ENCODE results near the gene LRRC8C. TPM values are rescaled to one million over a fixed set of nuclear protein-coding genes. Genes with fewer than 3 reads are reported as not detected.

The LRRC8C gene
- total and polyA plus RNA-seq, 2 experiments from 2014 or later = 0.70 to 1.5 TPM

- Histone ChIP-seq H4K20me1 (ENCODE audit: insufficient read depth, poor library complexity, severe bottlenecking) (no peaks in the 10 kb centered on the region), H3K4me3 (no peak overlapping the region), H3K27ac (no peak overlapping the region), H3K4me1 (ENCODE audit: insufficient read depth) (no peaks in the 10 kb centered on the region), H2AFZ (no peak overlapping the region), H3K36me3 (replicated peaks; ENCODE audit: insufficient read depth, low read depth) (no peaks in the 10 kb centered on the region), H3K27me3 (no peaks in the 10 kb centered on the region), H3K9me2 (replicated peaks; ENCODE audit: insufficient read depth) (no peaks in the 10 kb centered on the region), H3K9me3 (ENCODE audit: low read depth) (no peaks in the 10 kb centered on the region), H3K4me2 (no peak overlapping the region), H3K79me2 (no peaks in the 10 kb centered on the region)
- TF ChIP-seq EZH2 (IDR thresholded peaks at IDR 0.05; ENCODE audit: borderline replicate concordance) (no peak), CTCF (IDR thresholded peaks at IDR 0.05; ENCODE audit: poor library complexity) (no peak), EZH2phosphoT487 (IDR thresholded peaks at IDR 0.05; ENCODE audit: low read depth, severe bottlenecking, unreplicated experiment) (no peak)
- no peak for DNase-seq (ENCODE audit: low spot score)
- 91% methylated on average over 4 of the region's 4 CpGs for WGBS (ENCODE audit: low lambda C conversion rate, missing lambda C conversion rate)
Observed at GRCh38 chr1:89733748-89734147, 100.8 kb downstream of the LRRC8C start.

GRCh38 chr1:89734442-89734841 lies 101.5 kb downstream of the LRRC8C start:
- H3K9me3 ChIP-seq (ENCODE audit: low read depth) = no peaks in the 10 kb centered on the region
- no peaks in the 10 kb centered on the region for H3K36me3 ChIP-seq (replicated peaks; ENCODE audit: insufficient read depth, low read depth)

GRCh38 chr1:89735479-89735878 lies 102.6 kb downstream of the LRRC8C start:
- no peak for DNase-seq (ENCODE audit: low spot score)
- H4K20me1 ChIP-seq (ENCODE audit: insufficient read depth, poor library complexity, severe bottlenecking) = no peaks in the 10 kb centered on the region
- H3K36me3 ChIP-seq (replicated peaks; ENCODE audit: insufficient read depth, low read depth) = no peaks in the 10 kb centered on the region
- no peaks in the 10 kb centered on the region for H3K27me3 ChIP-seq
- no peak overlapping the region for H3K4me2 ChIP-seq
- no peak for TF ChIP-seq CTCF (IDR thresholded peaks at IDR 0.05; ENCODE audit: poor library complexity)
- no peak for TF ChIP-seq EZH2 (IDR thresholded peaks at IDR 0.05; ENCODE audit: borderline replicate concordance)
- no peak for TF ChIP-seq EZH2phosphoT487 (IDR thresholded peaks at IDR 0.05; ENCODE audit: low read depth, severe bottlenecking, unreplicated experiment)
- no peaks in the 10 kb centered on the region for H3K9me2 ChIP-seq (replicated peaks; ENCODE audit: insufficient read depth)
- 54% methylated on average over 1 of the region's 1 CpG for WGBS (ENCODE audit: low lambda C conversion rate, missing lambda C conversion rate)
- no peaks in the 10 kb centered on the region for H3K79me2 ChIP-seq
- no peaks in the 10 kb centered on the region for H3K4me1 ChIP-seq (ENCODE audit: insufficient read depth)
- no peak overlapping the region for H3K4me3 ChIP-seq
- no peaks in the 10 kb centered on the region for H3K9me3 ChIP-seq (ENCODE audit: low read depth)
- no peak overlapping the region for H2AFZ ChIP-seq
- no peak overlapping the region for H3K27ac ChIP-seq

More at GRCh38 chr1:89734442-89734841, 101.5 kb downstream of the LRRC8C start:
- Histone ChIP-seq H3K4me2 (no peak overlapping the region), H3K4me1 (ENCODE audit: insufficient read depth) (no peaks in the 10 kb centered on the region), H4K20me1 (ENCODE audit: insufficient read depth, poor library complexity, severe bottlenecking) (no peaks in the 10 kb centered on the region), H3K79me2 (no peaks in the 10 kb centered on the region), H2AFZ (no peak overlapping the region), H3K9me2 (replicated peaks; ENCODE audit: insufficient read depth) (no peaks in the 10 kb centered on the region), H3K27ac (no peak overlapping the region), H3K4me3 (no peak overlapping the region), H3K27me3 (no peaks in the 10 kb centered on the region)
- no peak for DNase-seq (ENCODE audit: low spot score)
- 85% methylated on average over 3 of the region's 3 CpGs for WGBS (ENCODE audit: low lambda C conversion rate, missing lambda C conversion rate)
- TF ChIP-seq EZH2phosphoT487 (IDR thresholded peaks at IDR 0.05; ENCODE audit: low read depth, severe bottlenecking, unreplicated experiment) (no peak), CTCF (IDR thresholded peaks at IDR 0.05; ENCODE audit: poor library complexity) (no peak), EZH2 (IDR thresholded peaks at IDR 0.05; ENCODE audit: borderline replicate concordance) (no peak)

Data from hepatocyte (in vitro differentiated cells).